Lower lobe of right lung (tissue), 2 donors: ENCODE measurements around the gene UTF1. TPM values are rescaled to one million over a fixed set of nuclear protein-coding genes. Genes with fewer than 3 reads are reported as not detected.

Source experiments
- ATAC-seq, 2 donors: fragments of 200-7000 bp; cut with Tn5 transposase; one replicate each; pipeline ENCODE4 v1.9.1; 2020 to 2022; ENCODE audit warnings: mild to moderate bottlenecking in 2 of 2, moderate library complexity in 2 of 2
- DNase-seq: peaks from one replicate; pipeline ENCODE4 v3.0.0-alpha.2; 2020
- H3K27ac ChIP-seq: fragments of 200-600 bp; one replicate; pipeline ENCODE4 v1.8.0; 2022
- H3K27me3 ChIP-seq: fragments of 200-600 bp; one replicate; pipeline ENCODE4 v1.8.0; 2022; ENCODE audit warnings: low read depth
- H3K36me3 ChIP-seq: fragments of 200-600 bp; one replicate; pipeline ENCODE4 v1.8.0; 2022; ENCODE audit warnings: mild to moderate bottlenecking
- H3K4me1 ChIP-seq: fragments of 200-600 bp; one replicate; pipeline ENCODE4 v1.8.0; 2022
- H3K4me3 ChIP-seq: fragments of 200-600 bp; one replicate; pipeline ENCODE4 v1.8.0; 2022; ENCODE audit warnings: mild to moderate bottlenecking
- H3K9me3 ChIP-seq: fragments of 200-600 bp; one replicate; pipeline ENCODE4 v1.8.0; 2022
- CTCF ChIP-seq: fragments of 200-600 bp; IDR thresholded peaks from one replicate; pipeline ENCODE4 v1.8.0; 2022; ENCODE audit warnings: antibody characterized with exemption, mild to moderate bottlenecking
- intact Hi-C: fragments of 100-400 bp; cut with DNase I; formaldehyde crosslinking; loops from one replicate; pipeline ENCODE4 v1.11.0; 2022
- total RNA-seq: library from RNA; stranded (reverse); fragmentation: NEBNext Ultra II Directional; extraction: Animal tissue kit (Norgen Biotek cat#: 25700); gene quantifications from one replicate; pipeline ENCODE4 v1.2.1, GENCODE V29; 2021
- donor health status: DM: no; HTN: yes; CAD: no; lungs with severe emphysema.

UTF1 gene
- total RNA-seq, 1 donor from 2014 or later: not detected

- H3K9me3 ChIP-seq: no peaks in the 10 kb centered on the region
- no peak overlapping the region for H3K4me3 ChIP-seq
- H3K36me3 ChIP-seq: no peaks in the 10 kb centered on the region
- H3K4me1 ChIP-seq: no peaks in the 10 kb centered on the region
- H3K27ac ChIP-seq: no peak overlapping the region
- no peak for DNase-seq
- no peak for ATAC-seq
- intact Hi-C loops: no loop called here
- peaks cover 12% of the 10 kb centered on the region for H3K27me3 ChIP-seq
- TF ChIP-seq CTCF: no peak
These were observed 45.3 kb upstream of the UTF1 start for GRCh38 chr10:133184591-133185244.

GRCh38 chr10:133185421-133185820 lies 44.6 kb upstream of the UTF1 start:
- Histone ChIP-seq H3K27me3 (peaks cover 6% of the 10 kb centered on the region), H3K27ac (no peak overlapping the region), H3K4me3 (no peak overlapping the region), H3K36me3 (no peaks in the 10 kb centered on the region), H3K4me1 (no peaks in the 10 kb centered on the region), H3K9me3 (no peaks in the 10 kb centered on the region)
- intact Hi-C loops: no loop called here
- no peak for TF ChIP-seq CTCF
- DNase-seq (no peak), ATAC-seq (no peak)

- no peak for ATAC-seq
- Histone ChIP-seq H3K4me1 (no peaks in the 10 kb centered on the region), H3K36me3 (no peaks in the 10 kb centered on the region), H3K27me3 (peaks cover 6% of the 10 kb centered on the region), H3K9me3 (no peaks in the 10 kb centered on the region), H3K27ac (no peak overlapping the region), H3K4me3 (no peak overlapping the region)
- no peak for TF ChIP-seq CTCF
- DNase-seq: no peak
- intact Hi-C loops: no loop called here
These were observed 44.1 kb upstream of the UTF1 start for GRCh38 chr10:133185916-133186315.

- intact Hi-C loops: no loop called here
- ATAC-seq: no peak
- Histone ChIP-seq H3K36me3 (no peaks in the 10 kb centered on the region), H3K4me3 (no peak overlapping the region), H3K27me3 (peaks cover 6% of the 10 kb centered on the region), H3K9me3 (no peaks in the 10 kb centered on the region), H3K27ac (no peak overlapping the region), H3K4me1 (no peaks in the 10 kb centered on the region)
- no peak for TF ChIP-seq CTCF
- no peak for DNase-seq
These were observed 43.5 kb upstream of the UTF1 start for GRCh38 chr10:133186416-133187090.

GRCh38 chr10:133187091-133187905 lies 42.7 kb upstream of the UTF1 start:
- ATAC-seq (no peak), DNase-seq (no peak)
- intact Hi-C loops: no loop called here

More at GRCh38 chr10:133187091-133187905, 42.7 kb upstream of the UTF1 start:
- TF ChIP-seq CTCF: no peak
- H3K9me3 ChIP-seq: no peaks in the 10 kb centered on the region
- H3K4me3 ChIP-seq: no peak overlapping the region
- H3K27ac ChIP-seq: no peak overlapping the region
- H3K27me3 ChIP-seq: peaks cover 6% of the 10 kb centered on the region
- H3K4me1 ChIP-seq: no peaks in the 10 kb centered on the region
- no peaks in the 10 kb centered on the region for H3K36me3 ChIP-seq
